ENCODE results near the gene FOXJ1.

- TF ChIP-seq, protein P1, sequence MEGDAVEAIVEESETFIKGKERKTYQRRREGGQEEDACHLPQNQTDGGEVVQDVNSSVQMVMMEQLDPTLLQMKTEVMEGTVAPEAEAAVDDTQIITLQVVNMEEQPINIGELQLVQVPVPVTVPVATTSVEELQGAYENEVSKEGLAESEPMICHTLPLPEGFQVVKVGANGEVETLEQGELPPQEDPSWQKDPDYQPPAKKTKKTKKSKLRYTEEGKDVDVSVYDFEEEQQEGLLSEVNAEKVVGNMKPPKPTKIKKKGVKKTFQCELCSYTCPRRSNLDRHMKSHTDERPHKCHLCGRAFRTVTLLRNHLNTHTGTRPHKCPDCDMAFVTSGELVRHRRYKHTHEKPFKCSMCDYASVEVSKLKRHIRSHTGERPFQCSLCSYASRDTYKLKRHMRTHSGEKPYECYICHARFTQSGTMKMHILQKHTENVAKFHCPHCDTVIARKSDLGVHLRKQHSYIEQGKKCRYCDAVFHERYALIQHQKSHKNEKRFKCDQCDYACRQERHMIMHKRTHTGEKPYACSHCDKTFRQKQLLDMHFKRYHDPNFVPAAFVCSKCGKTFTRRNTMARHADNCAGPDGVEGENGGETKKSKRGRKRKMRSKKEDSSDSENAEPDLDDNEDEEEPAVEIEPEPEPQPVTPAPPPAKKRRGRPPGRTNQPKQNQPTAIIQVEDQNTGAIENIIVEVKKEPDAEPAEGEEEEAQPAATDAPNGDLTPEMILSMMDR (IDR thresholded peaks at IDR 0.05), result no peak
- no peak for TF ChIP-seq POLR2A (IDR thresholded peaks at IDR 0.05)
Measured at GRCh38 chr17:76142585-76143041, 1.6 kb upstream of the FOXJ1 start.

Data from thyroid gland (tissue), 4 donors.